T-helper 1 cell treated with Interleukin-12 subunit alpha and Interleukin-12 subunit beta and Interleukin-4 antibody, amounts not matched to agents 30 μg/mL and 1 μg/mL, for 36 hours (primary cell): ENCODE data around the gene ABL1.

Experiments
- H3K27ac Mint-ChIP-seq: one replicate; pipeline ENCODE4 v1.8.0; 2021; ENCODE audit warnings: mild to moderate bottlenecking, mixed read lengths
- H3K27me3 Mint-ChIP-seq: one replicate; pipeline ENCODE4 v1.8.0; 2021; ENCODE audit warnings: low read depth, mixed read lengths
- H3K36me3 Mint-ChIP-seq: one replicate; pipeline ENCODE4 v1.8.0; 2021; ENCODE audit warnings: low read depth, mixed read lengths
- H3K4me1 Mint-ChIP-seq: one replicate; pipeline ENCODE4 v1.8.0; 2021; ENCODE audit warnings: low read depth, mixed read lengths
- H3K4me3 Mint-ChIP-seq: one replicate; pipeline ENCODE4 v1.8.0; 2021; ENCODE audit warnings: mild to moderate bottlenecking, moderate library complexity, mixed read lengths
- H3K9me3 Mint-ChIP-seq: one replicate; pipeline ENCODE4 v1.8.0; 2021; ENCODE audit warnings: mixed read lengths

Gene ABL1

GRCh38 chr9:130933114-130934046 lies 98.3 kb downstream of the ABL1 start:
- no peaks in the 10 kb centered on the region for H3K9me3 Mint-ChIP-seq
- no peaks in the 10 kb centered on the region for H3K4me1 Mint-ChIP-seq
- H3K4me3 Mint-ChIP-seq: no peak overlapping the region
- H3K36me3 Mint-ChIP-seq: no peaks in the 10 kb centered on the region
- H3K27ac Mint-ChIP-seq: no peak overlapping the region
- peaks cover 44% of the 10 kb centered on the region for H3K27me3 Mint-ChIP-seq

- Mint-ChIP-seq H3K4me3 (no peak overlapping the region), H3K27ac (no peak overlapping the region), H3K4me1 (peaks cover 2% of the 10 kb centered on the region), H3K9me3 (no peaks in the 10 kb centered on the region), H3K27me3 (peaks cover 49% of the 10 kb centered on the region), H3K36me3 (peaks cover 1% of the 10 kb centered on the region)
Observed at GRCh38 chr9:130934246-130934645, 99.2 kb downstream of the ABL1 start.

- Mint-ChIP-seq H3K27me3 (peaks cover 49% of the 10 kb centered on the region), H3K9me3 (no peaks in the 10 kb centered on the region), H3K36me3 (peaks cover 1% of the 10 kb centered on the region)
Observed at GRCh38 chr9:130934702-130935647, 99.9 kb downstream of the ABL1 start.

GRCh38 chr9:130935648-130936271 lies 100.7 kb downstream of the ABL1 start:
- H3K27me3 Mint-ChIP-seq: peaks cover 56% of the 10 kb centered on the region
- peaks cover 1% of the 10 kb centered on the region for H3K36me3 Mint-ChIP-seq
- H3K4me3 Mint-ChIP-seq: no peak overlapping the region
- no peak overlapping the region for H3K27ac Mint-ChIP-seq
- no peaks in the 10 kb centered on the region for H3K9me3 Mint-ChIP-seq
- H3K4me1 Mint-ChIP-seq: peaks cover 5% of the 10 kb centered on the region

More at GRCh38 chr9:130934702-130935647, 99.9 kb downstream of the ABL1 start:
- H3K4me3 Mint-ChIP-seq: no peak overlapping the region
- H3K27ac Mint-ChIP-seq: no peak overlapping the region
- peaks cover 2% of the 10 kb centered on the region for H3K4me1 Mint-ChIP-seq

GRCh38 chr9:130936285-130937117 lies 101.4 kb downstream of the ABL1 start:
- no peak overlapping the region for H3K27ac Mint-ChIP-seq
- peaks cover 62% of the 10 kb centered on the region for H3K27me3 Mint-ChIP-seq
- H3K4me1 Mint-ChIP-seq: peaks cover 5% of the 10 kb centered on the region
- H3K36me3 Mint-ChIP-seq: peaks cover 1% of the 10 kb centered on the region
- no peak overlapping the region for H3K4me3 Mint-ChIP-seq
- no peaks in the 10 kb centered on the region for H3K9me3 Mint-ChIP-seq
